ENCODE results near the gene MARK2. TPM values are rescaled to one million over a fixed set of nuclear protein-coding genes. Genes with fewer than 3 reads are reported as not detected.
A peak's percentile ranks its signal among the peaks of the same experiment; 100 is the strongest.

The MARK2 gene
- polyA plus RNA-seq, 12 donors = 15.8 to 37.4 (median 17.8) TPM; not detected in 1

GRCh38 chr11:63907808-63908530 is 69.1 kb downstream of the MARK2 start:
- DNase-seq = no peak

DNA sequence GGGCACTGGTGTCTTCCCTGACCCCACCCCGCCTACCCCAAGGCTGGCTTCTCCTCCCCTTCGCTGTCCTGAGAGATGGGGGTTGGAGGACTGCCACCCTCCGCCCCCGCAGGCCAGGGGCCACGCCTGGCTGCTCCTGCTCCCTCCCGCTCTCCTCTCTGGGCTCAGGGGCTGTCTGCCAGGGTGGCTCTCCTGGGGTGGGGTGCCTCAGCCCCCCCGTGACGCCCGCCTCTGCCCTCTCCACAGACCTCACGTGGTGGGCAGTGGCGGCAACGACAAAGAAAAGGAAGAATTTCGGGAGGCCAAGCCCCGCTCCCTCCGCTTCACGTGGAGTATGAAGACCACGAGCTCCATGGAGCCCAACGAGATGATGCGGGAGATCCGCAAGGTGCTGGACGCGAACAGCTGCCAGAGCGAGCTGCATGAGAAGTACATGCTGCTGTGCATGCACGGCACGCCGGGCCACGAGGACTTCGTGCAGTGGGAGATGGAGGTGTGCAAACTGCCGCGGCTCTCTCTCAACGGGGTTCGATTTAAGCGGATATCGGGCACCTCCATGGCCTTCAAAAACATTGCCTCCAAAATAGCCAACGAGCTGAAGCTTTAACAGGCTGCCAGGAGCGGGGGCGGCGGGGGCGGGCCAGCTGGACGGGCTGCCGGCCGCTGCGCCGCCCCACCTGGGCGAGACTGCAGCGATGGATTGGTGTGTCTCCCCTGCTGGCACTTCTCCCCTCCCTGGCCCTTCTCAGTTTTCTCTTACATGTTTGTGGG is 69.9 kb downstream of the MARK2 start:
- DNase-seq = no peak

DNA sequence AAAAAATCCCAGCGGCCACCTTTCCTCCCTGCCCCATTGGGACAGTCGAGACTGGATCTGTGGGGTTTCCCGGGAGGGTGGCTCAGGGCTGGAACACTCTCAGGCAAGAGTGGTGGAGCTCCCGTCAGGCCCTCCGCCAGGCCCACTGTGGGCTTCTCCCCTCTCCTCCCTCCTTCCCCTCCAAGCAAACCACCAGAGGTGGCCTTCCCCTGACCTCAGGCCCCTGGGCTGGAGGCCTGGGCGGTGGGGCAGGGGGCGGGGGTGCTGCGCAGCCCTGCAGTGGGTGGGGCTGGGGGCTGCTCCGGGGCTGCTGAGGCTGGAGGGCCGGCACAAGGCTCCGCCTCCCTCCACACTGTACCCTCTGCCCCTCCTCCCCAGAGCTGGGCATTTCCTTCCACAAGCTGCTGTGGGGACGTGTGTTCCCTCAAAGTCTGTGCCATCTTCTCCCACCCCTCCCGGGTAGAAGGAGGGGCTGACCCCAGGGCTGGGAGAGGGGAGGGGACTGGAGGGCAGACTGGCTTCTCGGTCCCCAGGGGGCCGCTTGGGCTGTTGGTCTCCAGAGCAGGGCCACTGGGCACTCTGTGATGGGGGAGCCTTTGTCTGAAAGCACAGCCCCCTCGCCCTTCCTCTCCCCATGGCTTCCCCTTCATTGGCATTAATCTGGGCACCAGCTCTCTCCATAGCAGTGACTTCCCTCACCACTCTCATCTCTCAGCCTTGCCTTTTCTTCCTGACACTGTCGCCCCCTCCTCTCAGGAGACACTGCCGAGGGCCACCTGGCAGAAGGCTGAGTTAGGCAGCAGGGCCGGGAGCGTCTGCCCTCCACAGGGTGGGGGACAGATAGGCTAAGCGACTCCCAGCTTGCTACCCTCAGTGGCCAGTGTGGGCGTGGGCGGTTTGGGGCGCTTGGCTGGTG is 70.9 kb downstream of the MARK2 start:
- DNase-seq = no peak

DNA sequence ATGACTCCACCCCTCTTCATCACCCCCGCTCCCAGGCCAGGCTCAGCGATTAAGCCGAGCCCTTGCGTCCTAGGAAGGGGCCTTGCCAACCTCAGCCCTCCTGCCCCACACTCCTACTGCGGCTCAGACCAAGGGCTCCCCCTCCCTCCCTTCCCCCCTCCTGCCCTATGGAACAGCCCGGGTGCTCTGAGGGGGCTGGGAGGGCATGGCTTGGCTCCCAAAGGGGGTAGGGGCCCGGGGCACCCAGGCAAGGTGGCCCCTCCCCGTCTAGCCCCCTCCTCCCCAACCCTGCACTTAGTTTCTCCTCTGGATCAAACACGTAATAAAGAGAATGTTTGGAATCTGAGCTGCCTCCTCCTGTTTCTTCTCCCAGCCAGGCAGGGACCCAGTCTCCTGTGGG is 71.8 kb downstream of the MARK2 start:
- DNase-seq = no peak

DNA sequence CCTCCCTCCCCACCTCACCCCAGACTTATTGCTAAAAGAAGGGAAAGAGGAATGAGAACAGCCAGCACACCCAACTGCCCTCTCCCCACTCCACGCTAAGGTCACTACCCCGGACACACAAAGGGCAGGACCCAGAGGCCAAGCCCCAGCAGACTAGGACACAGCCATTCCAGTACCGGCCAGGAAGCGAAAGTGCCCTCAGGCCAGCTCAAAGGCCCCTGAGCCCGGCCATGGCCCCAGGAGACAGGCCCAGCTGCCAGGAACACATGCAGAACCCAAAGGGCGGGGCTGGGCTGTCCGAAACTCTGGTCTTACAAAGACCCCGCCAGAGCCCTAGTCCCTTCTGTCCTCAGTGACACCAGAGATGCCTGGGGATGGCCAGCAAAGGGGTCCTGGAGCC is 72.5 kb downstream of the MARK2 start:
- DNase-seq = no peak

DNA sequence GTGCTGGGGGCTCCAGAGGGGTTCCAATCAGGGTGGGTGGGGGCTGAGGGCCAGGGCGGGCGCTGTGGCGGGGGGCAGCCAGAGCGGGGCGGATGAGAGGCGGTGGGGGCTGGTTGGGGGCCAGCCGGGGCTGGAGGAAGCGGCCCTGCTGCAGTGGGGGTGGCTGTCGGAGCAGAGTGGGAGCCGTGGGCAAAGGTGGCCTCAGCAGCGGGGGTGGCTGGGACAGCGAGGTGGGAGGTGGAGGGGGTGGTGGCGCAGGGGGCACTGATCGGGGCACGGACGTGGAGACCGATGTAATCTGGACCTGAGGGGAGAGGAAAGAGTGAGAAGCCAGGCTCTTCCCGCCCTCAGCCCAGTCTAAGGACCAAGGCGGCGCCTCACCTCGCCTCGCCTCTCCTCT is 73.0 kb downstream of the MARK2 start:
- no peak for DNase-seq

GRCh38 chr11:63912678-63913077 is 73.8 kb downstream of the MARK2 start:
- DNase-seq = no peak

DNA sequence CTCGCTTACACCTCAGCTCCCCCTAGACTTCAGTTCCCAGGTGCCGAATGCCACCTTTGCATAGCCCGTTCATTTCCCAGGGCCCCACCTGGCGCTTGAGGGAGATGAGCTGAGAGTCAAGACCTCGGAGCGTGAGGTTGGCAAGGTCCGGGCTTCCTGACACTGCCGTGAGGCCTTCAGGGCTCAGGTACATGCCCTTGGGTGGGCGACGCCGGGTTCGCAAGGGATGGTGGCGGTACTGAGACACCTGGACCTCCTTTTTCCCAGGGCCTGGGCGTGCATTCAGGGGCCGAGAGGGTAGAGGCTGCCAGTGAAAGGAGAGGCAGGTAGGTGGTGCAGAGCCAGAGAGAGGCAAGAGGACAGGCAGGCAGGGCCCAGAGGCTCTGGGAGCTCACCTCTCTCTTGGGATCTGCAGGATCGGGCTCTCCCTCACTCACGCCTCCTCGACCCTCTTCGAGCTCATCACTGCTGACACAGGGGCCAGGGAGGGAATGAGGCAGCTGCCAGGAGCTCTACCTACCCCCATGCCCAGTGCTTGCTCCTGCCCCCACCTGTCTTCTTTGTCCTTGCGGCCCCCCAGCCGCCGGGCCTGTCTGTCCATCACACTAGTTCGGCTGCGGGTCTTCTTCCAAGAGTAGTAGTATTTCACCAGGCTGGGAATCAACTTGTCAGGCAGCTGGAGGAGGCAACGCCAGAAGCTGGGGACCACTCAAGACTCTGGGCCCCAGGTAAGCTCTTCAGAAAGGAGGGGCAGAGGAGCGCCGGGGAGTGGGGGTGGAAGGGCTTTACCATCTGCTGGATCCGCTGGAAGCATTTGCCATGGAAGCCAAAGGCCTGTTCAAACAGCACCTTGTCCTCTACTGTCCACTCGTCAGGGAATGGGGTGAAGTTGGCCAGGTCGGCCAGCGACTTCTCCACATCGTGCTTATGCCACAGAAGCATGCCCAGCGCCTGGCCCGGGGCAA is 75.2 kb downstream of the MARK2 start:
- no peak for DNase-seq

GRCh38 chr11:63914896-63915691 is 76.2 kb downstream of the MARK2 start:
- no peak for DNase-seq

- no peak for DNase-seq
Measured at GRCh38 chr11:63915961-63916836, 77.3 kb downstream of the MARK2 start.

GRCh38 chr11:63916837-63917691 is 78.2 kb downstream of the MARK2 start, which contains the start of gene RCOR2:
Gene RCOR2, minus strand, starts transcription at chr11:63917164. Its CDS starts 708 bp downstream, at chr11:63916456.
- DNase-seq = peak; percentile 83

DNA sequence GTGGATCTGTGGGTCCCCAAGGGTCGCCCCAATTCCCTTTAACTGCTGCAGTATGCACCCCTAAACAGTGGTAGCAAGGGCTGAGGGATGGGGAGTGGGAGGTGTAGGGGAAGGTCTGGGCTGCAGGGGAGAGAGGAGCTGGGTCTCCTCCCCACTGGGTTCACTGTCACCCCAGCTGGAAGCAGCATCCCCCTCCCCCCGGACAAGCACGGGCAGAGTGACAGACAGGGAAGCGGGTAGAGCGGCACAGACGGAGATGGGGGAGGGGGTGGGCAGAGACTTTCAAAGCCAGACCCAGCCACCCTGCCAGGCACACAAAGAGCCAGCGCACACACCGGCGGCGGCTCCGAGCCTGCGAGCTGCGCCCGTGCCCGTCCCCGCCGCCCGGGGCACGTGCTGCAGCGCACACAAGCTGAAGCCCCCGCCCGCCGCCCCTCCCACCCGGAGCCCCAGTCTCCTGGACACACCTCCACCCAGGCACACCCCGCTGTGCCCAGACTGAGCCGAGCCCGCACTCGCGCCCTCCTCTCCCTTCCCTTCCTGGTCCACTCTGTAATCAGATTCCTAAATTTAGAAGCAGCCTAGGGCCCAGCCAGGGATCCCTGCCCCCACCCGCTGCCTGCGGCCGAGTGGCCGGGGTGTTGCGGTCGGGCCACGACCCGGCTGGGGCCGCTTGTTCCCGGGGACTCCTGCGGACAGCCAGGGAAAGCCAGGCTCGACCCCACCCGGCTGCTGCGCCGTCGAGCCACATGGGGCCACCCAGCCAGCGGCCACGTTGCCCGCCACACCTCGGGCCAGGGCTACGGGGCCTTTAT is 79.0 kb downstream of the MARK2 start:
- DNase-seq = peak; percentile 74

GRCh38 chr11:63918507-63919191 is 79.7 kb downstream of the MARK2 start:
- peak; percentile 73 for DNase-seq

- DNase-seq = peak; percentile 71
Measured at GRCh38 chr11:63919267-63920125, 80.6 kb downstream of the MARK2 start.

Data from muscle of arm (tissue), 12 donors.